GM21576 (cell line): ENCODE results near the gene SLC22A23.

Experiments used
- ATAC-seq: cut with Tn5 transposase; IDR thresholded peaks from one replicate; pipeline ENCODE4 v1.9.1; 2021; ENCODE audit warnings: mild to moderate bottlenecking, moderate library complexity; ENCODE audit not compliant: unreplicated experiment

SLC22A23 gene

GRCh38 chr6:3289664-3290055 is 167.2 kb downstream of the SLC22A23 start:
- ATAC-seq: no peak

- no peak for ATAC-seq
Observed at GRCh38 chr6:3288711-3289663, 167.9 kb downstream of the SLC22A23 start.

- ATAC-seq: no peak
Observed at GRCh38 chr6:3287976-3288707, 168.7 kb downstream of the SLC22A23 start.

- no peak for ATAC-seq
Observed at GRCh38 chr6:3287308-3287707, 169.5 kb downstream of the SLC22A23 start.

GRCh38 chr6:3286641-3287171 is 170.1 kb downstream of the SLC22A23 start:
- no peak for ATAC-seq

- no peak for ATAC-seq
Observed at GRCh38 chr6:3285732-3286131, 171.1 kb downstream of the SLC22A23 start.

- ATAC-seq: no peak
Observed at GRCh38 chr6:3285049-3285639, 171.7 kb downstream of the SLC22A23 start.

GRCh38 chr6:3284436-3284876 is 172.4 kb downstream of the SLC22A23 start:
- ATAC-seq: no peak

- ATAC-seq: no peak
Observed at GRCh38 chr6:3283641-3284435, 173.0 kb downstream of the SLC22A23 start.

GRCh38 chr6:3283241-3283640 is 173.6 kb downstream of the SLC22A23 start:
- no peak for ATAC-seq

- no peak for ATAC-seq
Observed at GRCh38 chr6:3282476-3283236, 174.2 kb downstream of the SLC22A23 start.

GRCh38 chr6:3281631-3282475 is 175.0 kb downstream of the SLC22A23 start:
- no peak for ATAC-seq

- no peak for ATAC-seq
Observed at GRCh38 chr6:3280866-3281465, 175.9 kb downstream of the SLC22A23 start.

GRCh38 chr6:3280091-3280490 is 176.8 kb downstream of the SLC22A23 start:
- ATAC-seq: no peak

- ATAC-seq: no peak
Observed at GRCh38 chr6:3278691-3279090, 178.2 kb downstream of the SLC22A23 start.

- ATAC-seq: no peak
Observed at GRCh38 chr6:3277851-3278416, 178.9 kb downstream of the SLC22A23 start.

GRCh38 chr6:3277251-3277650 is 179.6 kb downstream of the SLC22A23 start:
- ATAC-seq: no peak
